Testis (tissue), 3 donors: Measurements from ENCODE around the gene CPZ. TPM values are rescaled to one million over a fixed set of nuclear protein-coding genes. Genes with fewer than 3 reads are reported as not detected.

Source experiments
- DNase-seq: peaks from one replicate; pipeline ENCODE4 v3.0.0-alpha.2; 2019
- H3K27ac ChIP-seq, 2 donors: fragments of 200-600 bp; sonication (generic); one replicate each; pipeline ENCODE4 v1.5.1; 2019
- H3K27me3 ChIP-seq: fragments of 200-600 bp; sonication (generic); one replicate; pipeline ENCODE4 v1.5.1; 2019
- H3K36me3 ChIP-seq: fragments of 200-600 bp; sonication (generic); one replicate; pipeline ENCODE4 v1.5.1; 2017; ENCODE audit warnings: low read depth; ENCODE audit errors: missing control alignments
- H3K4me1 ChIP-seq: fragments of 200-600 bp; sonication (generic); one replicate; pipeline ENCODE4 v1.5.1; 2019
- H3K4me3 ChIP-seq, 2 donors: fragments of 200-600 bp; sonication (generic); one replicate each; pipeline ENCODE4 v1.5.1; 2017 to 2019
- H3K9me3 ChIP-seq: fragments of 200-600 bp; sonication (generic); one replicate; pipeline ENCODE4 v1.5.1; 2017
- CTCF ChIP-seq, 3 experiments: fragments of 450-650 bp in 2 of 3; fragments of 200-600 bp in 1 of 3; sonication (generic) in 1 of 3; IDR thresholded peaks; one replicate each; pipeline ENCODE4 v1.5.1; 2016 to 2019; ENCODE audit warnings: antibody characterized with exemption in 3 of 3, mild to moderate bottlenecking in 2 of 3, moderate library complexity in 1 of 3
- POLR2A ChIP-seq: fragments of 450-650 bp; IDR thresholded peaks from one replicate; pipeline ENCODE4 v1.6.1; 2017; ENCODE audit warnings: antibody characterized with exemption, mild to moderate bottlenecking, moderate library complexity
- WGBS, 2 donors: methylation state at CpG; one replicate each; pipeline ENCODE4 v1.1.5; 2018; 5-methylcytosine and 5-hydroxymethylcytosine counted together
- intact Hi-C: fragments of 100-400 bp; cut with DNase I; formaldehyde crosslinking; loops from one replicate; pipeline ENCODE4 v1.15.1; 2023; ENCODE audit warnings: low total_unique reads
- polyA plus RNA-seq: library from polyadenylated mRNA; stranded (reverse); fragments of 350-450 nt; fragmentation: Illumina TruSeq; extraction: RNeasy Lipid Tissue Mini Kit (QIAGEN cat#74804); gene quantifications from one replicate; pipeline ENCODE4 v1.2.3, GENCODE V29; 2014; ENCODE audit warnings: low read depth, low replicate concordance; ENCODE audit not compliant: insufficient read depth
- total RNA-seq, 2 donors: library from RNA; depleted of rRNA; stranded (reverse); fragments of >200 nt; gene quantifications; one replicate each; pipeline ENCODE4 v1.2.3, GENCODE V29; 2016

The CPZ gene
- total and polyA plus RNA-seq, 3 donors from 2014 or later, result 2.0 to 21.9 (median 10.2) TPM

GRCh38 chr4:8596891-8597290, 4.3 kb downstream of the CPZ start:
- no peak overlapping the region for H3K27ac ChIP-seq
- 76 to 81% methylated on average over 4 to 9 of the region's 9 CpGs for WGBS, 2 donors
- DNase-seq, result no peak
- no peaks in the 10 kb centered on the region for H3K27me3 ChIP-seq
- H3K4me1 ChIP-seq, result peaks cover 2% of the 10 kb centered on the region
- H3K9me3 ChIP-seq, result no peaks in the 10 kb centered on the region
- TF ChIP-seq POLR2A (no peak), CTCF (IDR thresholded peaks at IDR 0.05) (no peak)
- intact Hi-C loops, result no loop called here
- no peaks in the 10 kb centered on the region for H3K36me3 ChIP-seq
- H3K4me3 ChIP-seq, result no peak overlapping the region

- Histone ChIP-seq H3K4me3 (no peak overlapping the region), H3K9me3 (no peaks in the 10 kb centered on the region), H3K4me1 (peaks cover 2% of the 10 kb centered on the region), H3K27me3 (no peaks in the 10 kb centered on the region), H3K27ac (no peak overlapping the region), H3K36me3 (no peaks in the 10 kb centered on the region)
- TF ChIP-seq POLR2A (no peak), CTCF (IDR thresholded peaks at IDR 0.05) (no peak)
- DNase-seq, result no peak
- intact Hi-C loops, result no loop called here
- WGBS, 2 donors, result 72 to 88% methylated on average over 2 to 13 of the region's 13 CpGs
Observed at GRCh38 chr4:8597319-8597718, 4.8 kb downstream of the CPZ start.

- Histone ChIP-seq H3K4me3 (no peak overlapping the region), H3K27ac (no peak overlapping the region), H3K9me3 (no peaks in the 10 kb centered on the region), H3K36me3 (no peaks in the 10 kb centered on the region), H3K4me1 (peaks cover 2% of the 10 kb centered on the region), H3K27me3 (no peaks in the 10 kb centered on the region)
- WGBS, 2 donors, result 92 to 98% methylated on average over 6 to 15 of the region's 15 CpGs
- no peak for DNase-seq
- TF ChIP-seq CTCF (IDR thresholded peaks at IDR 0.05) (no peak), POLR2A (no peak)
- intact Hi-C loops, result no loop called here
Observed at GRCh38 chr4:8597791-8598190, 5.2 kb downstream of the CPZ start.

GRCh38 chr4:8598391-8599090, 6.0 kb downstream of the CPZ start:
- no peak for DNase-seq
- Histone ChIP-seq H3K9me3 (no peaks in the 10 kb centered on the region), H3K36me3 (no peaks in the 10 kb centered on the region), H3K27me3 (no peaks in the 10 kb centered on the region), H3K27ac (no peak overlapping the region), H3K4me3 (no peak overlapping the region), H3K4me1 (peaks cover 2% of the 10 kb centered on the region)
- intact Hi-C loops, result no loop called here
- WGBS, 2 donors, result 81 to 89% methylated on average over 15 to 19 of the region's 19 CpGs
- TF ChIP-seq CTCF (IDR thresholded peaks at IDR 0.05) (no peak), POLR2A (no peak)

- H3K4me3 ChIP-seq, result no peak overlapping the region
- no peak for TF ChIP-seq CTCF (IDR thresholded peaks at IDR 0.05)
- TF ChIP-seq POLR2A, result no peak
- 76 to 89% methylated on average over 4 to 8 of the region's 8 CpGs for WGBS, 2 donors
- H3K36me3 ChIP-seq, result no peaks in the 10 kb centered on the region
- intact Hi-C loops, result no loop called here
- DNase-seq, result no peak
- peaks cover under 1% of the 10 kb centered on the region for H3K4me1 ChIP-seq
- H3K9me3 ChIP-seq, result no peaks in the 10 kb centered on the region
- H3K27ac ChIP-seq, result no peak overlapping the region
- no peaks in the 10 kb centered on the region for H3K27me3 ChIP-seq
Observed at GRCh38 chr4:8599091-8599460, 6.5 kb downstream of the CPZ start.
